HL-60 (cell line): ENCODE data around the gene ARHGAP40.

Source experiments
- DNase-seq, 2 experiments: peaks; one replicate each; pipeline ENCODE4 v3.0.0-alpha.2; 2010 to 2020; ENCODE audit warnings: low read depth in 1 of 2, low spot score in 1 of 2
- H3K27ac ChIP-seq: fragments of 250-450 bp; sonication (Bioruptor Pico); replicated peaks from 2 replicates; pipeline ENCODE4 v1.5.1; 2020; ENCODE audit warnings: mild to moderate bottlenecking, moderate library complexity
- H3K27me3 ChIP-seq: fragments of 250-450 bp; sonication (Bioruptor Pico); 2 replicates; pipeline ENCODE4 v1.5.1; 2021; ENCODE audit warnings: mild to moderate bottlenecking, moderate library complexity; ENCODE audit not compliant: insufficient read depth, poor library complexity, severe bottlenecking
- H3K4me3 ChIP-seq: replicated peaks from 2 replicates; pipeline ENCODE4 v1.5.1; 2011; ENCODE audit warnings: mild to moderate bottlenecking, control low read depth, low read length; ENCODE audit not compliant: insufficient read depth
- GABPA ChIP-seq: IDR thresholded peaks from 2 replicates; pipeline ENCODE4 v1.6.1; 2012; ENCODE audit warnings: low read depth
- POLR2AphosphoS5 ChIP-seq: IDR thresholded peaks from 2 replicates; pipeline ENCODE4 v1.6.1; 2012; ENCODE audit warnings: low read depth
- SPI1 ChIP-seq: IDR thresholded peaks from 2 replicates; pipeline ENCODE4 v1.6.1; 2012; ENCODE audit warnings: low read depth, mild to moderate bottlenecking, borderline replicate concordance
- TF ChIP-seq, protein P1 (sequence below): IDR thresholded peaks from one replicate; pipeline ENCODE4 v1.5.1; 2011; ENCODE audit warnings: low read length, control low read depth, inconsistent platforms; ENCODE audit not compliant: insufficient read depth
- TF ChIP-seq, protein P2 (sequence below): IDR thresholded peaks from 2 replicates; pipeline ENCODE4 v1.6.1; 2012; ENCODE audit warnings: low read depth; ENCODE audit not compliant: insufficient replicate concordance

ARHGAP40 gene

DNA sequence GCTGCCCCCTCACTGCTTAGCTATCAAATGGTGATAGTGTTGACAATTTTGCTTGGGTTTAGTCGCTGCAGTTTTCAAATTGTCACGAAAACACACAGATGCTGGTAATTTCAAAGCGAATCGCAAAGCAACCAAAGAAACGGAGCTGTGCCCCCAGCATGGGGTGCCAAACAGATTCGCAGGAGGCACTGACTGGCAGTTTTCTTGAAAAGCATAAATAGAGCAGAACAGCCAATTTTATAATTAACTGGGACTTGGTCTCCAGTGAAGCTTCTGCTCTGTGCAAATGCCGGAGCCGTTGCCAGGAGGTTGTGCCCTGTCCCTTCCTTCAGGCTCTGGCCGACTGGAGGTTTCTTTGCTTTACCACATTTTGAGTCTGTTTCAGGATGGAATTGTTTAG, 18.8 kb downstream of the ARHGAP40 start:
- no peak for TF ChIP-seq POLR2AphosphoS5
- no peak for TF ChIP-seq GABPA
- TF ChIP-seq, protein P1, sequence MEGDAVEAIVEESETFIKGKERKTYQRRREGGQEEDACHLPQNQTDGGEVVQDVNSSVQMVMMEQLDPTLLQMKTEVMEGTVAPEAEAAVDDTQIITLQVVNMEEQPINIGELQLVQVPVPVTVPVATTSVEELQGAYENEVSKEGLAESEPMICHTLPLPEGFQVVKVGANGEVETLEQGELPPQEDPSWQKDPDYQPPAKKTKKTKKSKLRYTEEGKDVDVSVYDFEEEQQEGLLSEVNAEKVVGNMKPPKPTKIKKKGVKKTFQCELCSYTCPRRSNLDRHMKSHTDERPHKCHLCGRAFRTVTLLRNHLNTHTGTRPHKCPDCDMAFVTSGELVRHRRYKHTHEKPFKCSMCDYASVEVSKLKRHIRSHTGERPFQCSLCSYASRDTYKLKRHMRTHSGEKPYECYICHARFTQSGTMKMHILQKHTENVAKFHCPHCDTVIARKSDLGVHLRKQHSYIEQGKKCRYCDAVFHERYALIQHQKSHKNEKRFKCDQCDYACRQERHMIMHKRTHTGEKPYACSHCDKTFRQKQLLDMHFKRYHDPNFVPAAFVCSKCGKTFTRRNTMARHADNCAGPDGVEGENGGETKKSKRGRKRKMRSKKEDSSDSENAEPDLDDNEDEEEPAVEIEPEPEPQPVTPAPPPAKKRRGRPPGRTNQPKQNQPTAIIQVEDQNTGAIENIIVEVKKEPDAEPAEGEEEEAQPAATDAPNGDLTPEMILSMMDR: no peak
- TF ChIP-seq SPI1: no peak
- TF ChIP-seq, protein P2, sequence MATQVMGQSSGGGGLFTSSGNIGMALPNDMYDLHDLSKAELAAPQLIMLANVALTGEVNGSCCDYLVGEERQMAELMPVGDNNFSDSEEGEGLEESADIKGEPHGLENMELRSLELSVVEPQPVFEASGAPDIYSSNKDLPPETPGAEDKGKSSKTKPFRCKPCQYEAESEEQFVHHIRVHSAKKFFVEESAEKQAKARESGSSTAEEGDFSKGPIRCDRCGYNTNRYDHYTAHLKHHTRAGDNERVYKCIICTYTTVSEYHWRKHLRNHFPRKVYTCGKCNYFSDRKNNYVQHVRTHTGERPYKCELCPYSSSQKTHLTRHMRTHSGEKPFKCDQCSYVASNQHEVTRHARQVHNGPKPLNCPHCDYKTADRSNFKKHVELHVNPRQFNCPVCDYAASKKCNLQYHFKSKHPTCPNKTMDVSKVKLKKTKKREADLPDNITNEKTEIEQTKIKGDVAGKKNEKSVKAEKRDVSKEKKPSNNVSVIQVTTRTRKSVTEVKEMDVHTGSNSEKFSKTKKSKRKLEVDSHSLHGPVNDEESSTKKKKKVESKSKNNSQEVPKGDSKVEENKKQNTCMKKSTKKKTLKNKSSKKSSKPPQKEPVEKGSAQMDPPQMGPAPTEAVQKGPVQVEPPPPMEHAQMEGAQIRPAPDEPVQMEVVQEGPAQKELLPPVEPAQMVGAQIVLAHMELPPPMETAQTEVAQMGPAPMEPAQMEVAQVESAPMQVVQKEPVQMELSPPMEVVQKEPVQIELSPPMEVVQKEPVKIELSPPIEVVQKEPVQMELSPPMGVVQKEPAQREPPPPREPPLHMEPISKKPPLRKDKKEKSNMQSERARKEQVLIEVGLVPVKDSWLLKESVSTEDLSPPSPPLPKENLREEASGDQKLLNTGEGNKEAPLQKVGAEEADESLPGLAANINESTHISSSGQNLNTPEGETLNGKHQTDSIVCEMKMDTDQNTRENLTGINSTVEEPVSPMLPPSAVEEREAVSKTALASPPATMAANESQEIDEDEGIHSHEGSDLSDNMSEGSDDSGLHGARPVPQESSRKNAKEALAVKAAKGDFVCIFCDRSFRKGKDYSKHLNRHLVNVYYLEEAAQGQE: no peak
- no peak overlapping the region for H3K27ac ChIP-seq
- no peaks in the 10 kb centered on the region for H3K27me3 ChIP-seq
- no peak overlapping the region for H3K4me3 ChIP-seq
- DNase-seq: no peak

DNA sequence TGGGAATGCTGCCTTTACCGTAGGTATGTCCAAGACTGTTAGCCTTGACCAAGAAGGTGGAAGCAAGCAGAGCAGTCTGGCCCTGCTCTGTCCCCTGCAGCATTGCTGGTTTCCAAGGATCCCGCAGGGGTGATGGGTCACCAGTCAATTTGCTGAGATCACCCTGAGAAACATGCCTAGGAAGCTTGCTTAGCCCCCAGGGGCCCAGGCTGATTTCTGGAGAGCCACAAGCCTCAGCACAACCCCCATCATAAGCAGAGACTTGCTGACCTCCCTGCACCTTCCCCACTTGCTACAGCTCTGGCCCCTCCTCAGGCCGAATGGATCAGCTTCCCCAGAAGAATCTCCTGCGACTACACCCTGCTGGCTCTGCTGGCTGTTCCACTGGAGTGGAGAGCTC, 21.5 kb downstream of the ARHGAP40 start:
- no peak for DNase-seq
- Histone ChIP-seq H3K27me3 (no peaks in the 10 kb centered on the region), H3K27ac (no peak overlapping the region), H3K4me3 (no peak overlapping the region)
- TF ChIP-seq, protein P1: no peak
- TF ChIP-seq GABPA (no peak), POLR2AphosphoS5 (no peak)
- TF ChIP-seq, protein P2: no peak

DNA sequence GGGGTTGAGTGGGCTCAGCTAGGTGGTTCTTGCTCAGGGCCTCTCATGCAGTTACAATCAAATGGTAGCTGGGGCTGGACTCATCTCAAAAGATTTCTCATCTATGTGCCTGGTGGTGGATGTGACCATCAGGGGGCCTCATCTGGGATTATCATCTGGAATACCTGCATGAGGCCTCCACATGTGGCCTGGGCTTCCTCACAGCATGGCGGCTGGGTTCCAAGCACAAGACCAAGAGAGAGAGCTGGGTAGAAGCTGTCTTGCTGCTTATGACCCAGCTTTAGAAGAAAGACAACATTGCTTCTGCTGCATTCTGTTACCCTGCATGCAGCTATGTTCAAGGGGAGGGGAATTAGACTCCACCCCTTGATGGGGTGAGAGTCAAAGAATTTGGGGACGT, 22.5 kb downstream of the ARHGAP40 start:
- H3K4me3 ChIP-seq: no peak overlapping the region
- no peaks in the 10 kb centered on the region for H3K27me3 ChIP-seq
- DNase-seq: no peak
- no peak for TF ChIP-seq SPI1
- TF ChIP-seq, protein P2: no peak
- no peak overlapping the region for H3K27ac ChIP-seq

DNA sequence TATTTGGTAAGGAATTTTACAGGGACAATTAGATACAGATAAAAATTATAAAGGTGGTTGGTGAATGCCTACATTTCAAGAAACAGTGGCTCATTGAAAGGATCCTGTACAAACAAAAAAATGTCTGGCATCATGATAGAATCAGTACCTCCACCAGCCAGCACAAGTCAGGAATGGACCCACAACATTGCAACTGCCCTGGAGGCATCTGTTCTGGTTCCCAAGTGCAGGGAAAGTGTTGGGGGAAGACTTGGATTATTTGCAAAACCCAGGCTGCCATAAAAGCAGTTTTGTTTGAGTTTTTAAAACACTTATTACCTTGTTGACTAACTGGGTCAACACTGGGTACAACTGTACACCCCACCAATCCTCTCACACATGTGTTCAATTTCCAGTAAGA, 24.3 kb downstream of the ARHGAP40 start:
- Histone ChIP-seq H3K27ac (no peak overlapping the region), H3K4me3 (no peak overlapping the region), H3K27me3 (no peaks in the 10 kb centered on the region)
- TF ChIP-seq, protein P1: no peak
- DNase-seq: no peak
